SK-N-SH treated with all-trans-retinoic acid at 6 μM for 48 hours (cell line): ENCODE results near the gene GBP4.

ENCODE experiments used
- ATAC-seq: fragments of 200-7000 bp; cut with Tn5 transposase; 3 replicates; pipeline ENCODE4 v1.9.1; 2020; ENCODE audit warnings: mild to moderate bottlenecking, moderate library complexity
- ARNTL ChIP-seq: fragments of 450-650 bp; formaldehyde crosslinking; IDR thresholded peaks from 2 replicates; pipeline ENCODE4 v1.5.0; 2020; ENCODE audit warnings: low read depth, mild to moderate bottlenecking, moderate library complexity, borderline replicate concordance
- BACH2 ChIP-seq: fragments of 250-450 bp; sonication (Bioruptor Pico); IDR thresholded peaks from 2 replicates; pipeline ENCODE4 v1.9.0; 2021; ENCODE audit warnings: mild to moderate bottlenecking, borderline replicate concordance
- CSDC2 ChIP-seq: fragments of 250-450 bp; sonication (Bioruptor Pico); IDR thresholded peaks from 2 replicates; pipeline ENCODE4 v1.5.0; 2020; ENCODE audit warnings: mild to moderate bottlenecking, moderate library complexity
- ESRRG ChIP-seq: fragments of 250-450 bp; sonication (Bioruptor Pico); IDR thresholded peaks from 2 replicates; pipeline ENCODE4 v1.6.1; 2021; ENCODE audit warnings: mild to moderate bottlenecking
- GLIS3 ChIP-seq: fragments of 250-450 bp; sonication (Bioruptor Pico); IDR thresholded peaks from 2 replicates; pipeline ENCODE4 v1.5.0; 2020; ENCODE audit warnings: mild to moderate bottlenecking, moderate library complexity
- OSR1 ChIP-seq: fragments of 250-450 bp; sonication (Bioruptor Pico); IDR thresholded peaks from 2 replicates; pipeline ENCODE4 v1.8.0; 2022; ENCODE audit warnings: moderate library complexity, mild to moderate bottlenecking, inconsistent platforms
- PATZ1 ChIP-seq: fragments of 250-450 bp; sonication (Bioruptor Pico); IDR thresholded peaks from 2 replicates; pipeline ENCODE4 v1.8.0; 2020; ENCODE audit warnings: mild to moderate bottlenecking, moderate library complexity, borderline replicate concordance
- PPARA ChIP-seq: fragments of 250-450 bp; sonication (Bioruptor Pico); IDR thresholded peaks from 2 replicates; pipeline ENCODE4 v1.5.0; 2020; ENCODE audit warnings: mild to moderate bottlenecking, borderline replicate concordance
- RARB ChIP-seq: fragments of 250-450 bp; sonication (Bioruptor Pico); IDR thresholded peaks from 2 replicates; pipeline ENCODE4 v1.8.0; 2021; ENCODE audit warnings: mild to moderate bottlenecking, moderate library complexity
- SNAI2 ChIP-seq: fragments of 250-450 bp; sonication (Bioruptor Pico); IDR thresholded peaks from 2 replicates; pipeline ENCODE4 v1.5.0; 2020; ENCODE audit warnings: mild to moderate bottlenecking, moderate library complexity
- TCF4 ChIP-seq: fragments of 250-450 bp; sonication (Bioruptor Pico); IDR thresholded peaks from 2 replicates; pipeline ENCODE4 v1.8.0; 2021; ENCODE audit warnings: mild to moderate bottlenecking, moderate library complexity, borderline replicate concordance
- TOX ChIP-seq: fragments of 250-450 bp; sonication (Bioruptor Pico); IDR thresholded peaks from 2 replicates; pipeline ENCODE4 v1.8.0; 2021; ENCODE audit warnings: mild to moderate bottlenecking, moderate library complexity, borderline replicate concordance
- ZC3H10 ChIP-seq: fragments of 250-450 bp; sonication (Bioruptor Pico); IDR thresholded peaks from 2 replicates; pipeline ENCODE4 v1.5.1; 2021; ENCODE audit warnings: mild to moderate bottlenecking, moderate library complexity
- ZFP3 ChIP-seq: fragments of 250-450 bp; sonication (Bioruptor Pico); IDR thresholded peaks from 2 replicates; pipeline ENCODE4 v1.5.0; 2020; ENCODE audit warnings: mild to moderate bottlenecking, moderate library complexity
- ZNF565 ChIP-seq: fragments of 450-650 bp; formaldehyde crosslinking; conservative IDR thresholded peaks from 2 replicates; pipeline ENCODE4 v1.5.0; 2020; ENCODE audit warnings: low read depth, mild to moderate bottlenecking, moderate library complexity
- ZNF70 ChIP-seq: fragments of 450-650 bp; formaldehyde crosslinking; IDR thresholded peaks from 2 replicates; pipeline ENCODE4 v1.5.0; 2020; ENCODE audit warnings: mild to moderate bottlenecking, moderate library complexity
- ZNF8 ChIP-seq: fragments of 450-650 bp; formaldehyde crosslinking; IDR thresholded peaks from 2 replicates; pipeline ENCODE4 v1.5.0; 2020; ENCODE audit warnings: mild to moderate bottlenecking, moderate library complexity
- TF ChIP-seq, protein P1 (sequence below): fragments of 250-450 bp; sonication (Bioruptor Pico); IDR thresholded peaks from 2 replicates; pipeline ENCODE4 v1.5.1; 2021; ENCODE audit warnings: mild to moderate bottlenecking, moderate library complexity
- TF ChIP-seq, protein P2 (sequence below): fragments of 250-450 bp; sonication (Bioruptor Pico); IDR thresholded peaks from 2 replicates; pipeline ENCODE4 v1.8.0; 2021; ENCODE audit warnings: low read depth, mild to moderate bottlenecking, moderate library complexity, borderline replicate concordance
- TF ChIP-seq, protein P3 (sequence below): fragments of 250-450 bp; sonication (Bioruptor Pico); IDR thresholded peaks from 2 replicates; pipeline ENCODE4 v1.5.0; 2020; ENCODE audit warnings: mild to moderate bottlenecking, moderate library complexity

GBP4 gene

GRCh38 chr1:89176971-89177370 is 21.8 kb downstream of the GBP4 start:
- TF ChIP-seq PATZ1 (CRISPR knock-in tag) = no peak
- TF ChIP-seq BACH2 (CRISPR knock-in tag) = no peak
- no peak for TF ChIP-seq ZNF70 (CRISPR knock-in tag)
- TF ChIP-seq TOX = no peak
- TF ChIP-seq GLIS3 (CRISPR knock-in tag) = no peak
- TF ChIP-seq ARNTL (CRISPR knock-in tag) = no peak
- TF ChIP-seq PPARA = no peak
- TF ChIP-seq, protein P1, sequence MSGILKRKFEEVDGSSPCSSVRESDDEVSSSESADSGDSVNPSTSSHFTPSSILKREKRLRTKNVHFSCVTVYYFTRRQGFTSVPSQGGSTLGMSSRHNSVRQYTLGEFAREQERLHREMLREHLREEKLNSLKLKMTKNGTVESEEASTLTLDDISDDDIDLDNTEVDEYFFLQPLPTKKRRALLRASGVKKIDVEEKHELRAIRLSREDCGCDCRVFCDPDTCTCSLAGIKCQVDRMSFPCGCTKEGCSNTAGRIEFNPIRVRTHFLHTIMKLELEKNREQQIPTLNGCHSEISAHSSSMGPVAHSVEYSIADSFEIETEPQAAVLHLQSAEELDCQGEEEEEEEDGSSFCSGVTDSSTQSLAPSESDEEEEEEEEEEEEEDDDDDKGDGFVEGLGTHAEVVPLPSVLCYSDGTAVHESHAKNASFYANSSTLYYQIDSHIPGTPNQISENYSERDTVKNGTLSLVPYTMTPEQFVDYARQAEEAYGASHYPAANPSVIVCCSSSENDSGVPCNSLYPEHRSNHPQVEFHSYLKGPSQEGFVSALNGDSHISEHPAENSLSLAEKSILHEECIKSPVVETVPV (CRISPR knock-in tag) = no peak
- TF ChIP-seq, protein P2, sequence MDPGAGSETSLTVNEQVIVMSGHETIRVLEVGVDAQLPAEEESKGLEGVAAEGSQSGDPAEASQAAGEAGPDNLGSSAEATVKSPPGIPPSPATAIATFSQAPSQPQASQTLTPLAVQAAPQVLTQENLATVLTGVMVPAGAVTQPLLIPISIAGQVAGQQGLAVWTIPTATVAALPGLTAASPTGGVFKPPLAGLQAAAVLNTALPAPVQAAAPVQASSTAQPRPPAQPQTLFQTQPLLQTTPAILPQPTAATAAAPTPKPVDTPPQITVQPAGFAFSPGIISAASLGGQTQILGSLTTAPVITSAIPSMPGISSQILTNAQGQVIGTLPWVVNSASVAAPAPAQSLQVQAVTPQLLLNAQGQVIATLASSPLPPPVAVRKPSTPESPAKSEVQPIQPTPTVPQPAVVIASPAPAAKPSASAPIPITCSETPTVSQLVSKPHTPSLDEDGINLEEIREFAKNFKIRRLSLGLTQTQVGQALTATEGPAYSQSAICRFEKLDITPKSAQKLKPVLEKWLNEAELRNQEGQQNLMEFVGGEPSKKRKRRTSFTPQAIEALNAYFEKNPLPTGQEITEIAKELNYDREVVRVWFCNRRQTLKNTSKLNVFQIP (CRISPR knock-in tag) = no peak
- no peak for TF ChIP-seq ZNF565 (CRISPR knock-in tag)
- no peak for TF ChIP-seq CSDC2 (CRISPR knock-in tag)
- TF ChIP-seq OSR1 (CRISPR knock-in tag) = no peak
- no peak for TF ChIP-seq ESRRG (CRISPR knock-in tag)
- no peak for TF ChIP-seq ZFP3 (CRISPR knock-in tag)
- TF ChIP-seq SNAI2 = no peak
- no peak for TF ChIP-seq ZNF8 (CRISPR knock-in tag)
- no peak for TF ChIP-seq RARB
- TF ChIP-seq, all 23 proteins: peak for 0
- no peak for ATAC-seq

DNA sequence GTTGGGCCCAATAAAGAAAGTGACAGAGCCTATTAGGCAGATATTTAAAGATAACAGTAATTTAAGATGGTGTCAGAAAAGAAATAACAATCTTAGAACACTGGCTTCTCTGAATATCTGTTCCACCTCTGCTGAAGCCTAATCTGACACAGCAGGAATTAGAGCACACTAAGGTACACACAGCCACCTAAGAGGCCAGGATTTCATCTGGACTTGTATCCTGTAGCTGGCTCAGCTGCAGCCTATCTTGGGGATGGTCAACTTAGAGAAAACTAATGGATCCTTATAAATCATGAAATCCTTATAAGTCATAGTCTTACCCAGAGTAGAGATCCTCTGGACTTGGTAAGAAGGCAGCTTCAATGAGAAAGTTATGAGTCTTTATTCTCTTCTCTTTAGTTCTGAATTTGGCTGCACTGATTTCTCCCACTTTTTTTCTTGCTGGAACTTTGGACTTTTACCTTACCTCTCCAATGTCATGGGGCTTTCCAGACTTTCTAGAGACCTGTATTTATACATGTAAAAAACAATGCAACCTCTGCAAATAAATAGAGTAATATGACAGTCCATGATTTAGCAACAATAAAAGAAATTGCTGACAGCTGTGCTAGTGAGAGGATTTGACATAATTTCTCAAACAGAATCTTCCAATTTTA is 23.0 kb downstream of the GBP4 start, which contains the start of gene GBP7:
Gene GBP7, minus strand, starts transcription at position 403 of the 656 bp plus-strand sequence. CDS start 4,068 bp downstream, outside the sequence.
- TF ChIP-seq BACH2 (CRISPR knock-in tag) (no peak), PATZ1 (CRISPR knock-in tag) (no peak), SNAI2 (no peak), RARB (no peak), GLIS3 (CRISPR knock-in tag) (no peak), ZNF70 (CRISPR knock-in tag) (no peak), OSR1 (CRISPR knock-in tag) (no peak), ZC3H10 (CRISPR knock-in tag) (no peak), ZFP3 (CRISPR knock-in tag) (no peak), ZNF565 (CRISPR knock-in tag) (no peak), TCF4 (CRISPR knock-in tag) (no peak), ZNF8 (CRISPR knock-in tag) (no peak), ARNTL (CRISPR knock-in tag) (no peak), CSDC2 (CRISPR knock-in tag) (no peak), ESRRG (CRISPR knock-in tag) (no peak), TOX (no peak)
- TF ChIP-seq, protein P2 (CRISPR knock-in tag) = no peak
- TF ChIP-seq, protein P3, sequence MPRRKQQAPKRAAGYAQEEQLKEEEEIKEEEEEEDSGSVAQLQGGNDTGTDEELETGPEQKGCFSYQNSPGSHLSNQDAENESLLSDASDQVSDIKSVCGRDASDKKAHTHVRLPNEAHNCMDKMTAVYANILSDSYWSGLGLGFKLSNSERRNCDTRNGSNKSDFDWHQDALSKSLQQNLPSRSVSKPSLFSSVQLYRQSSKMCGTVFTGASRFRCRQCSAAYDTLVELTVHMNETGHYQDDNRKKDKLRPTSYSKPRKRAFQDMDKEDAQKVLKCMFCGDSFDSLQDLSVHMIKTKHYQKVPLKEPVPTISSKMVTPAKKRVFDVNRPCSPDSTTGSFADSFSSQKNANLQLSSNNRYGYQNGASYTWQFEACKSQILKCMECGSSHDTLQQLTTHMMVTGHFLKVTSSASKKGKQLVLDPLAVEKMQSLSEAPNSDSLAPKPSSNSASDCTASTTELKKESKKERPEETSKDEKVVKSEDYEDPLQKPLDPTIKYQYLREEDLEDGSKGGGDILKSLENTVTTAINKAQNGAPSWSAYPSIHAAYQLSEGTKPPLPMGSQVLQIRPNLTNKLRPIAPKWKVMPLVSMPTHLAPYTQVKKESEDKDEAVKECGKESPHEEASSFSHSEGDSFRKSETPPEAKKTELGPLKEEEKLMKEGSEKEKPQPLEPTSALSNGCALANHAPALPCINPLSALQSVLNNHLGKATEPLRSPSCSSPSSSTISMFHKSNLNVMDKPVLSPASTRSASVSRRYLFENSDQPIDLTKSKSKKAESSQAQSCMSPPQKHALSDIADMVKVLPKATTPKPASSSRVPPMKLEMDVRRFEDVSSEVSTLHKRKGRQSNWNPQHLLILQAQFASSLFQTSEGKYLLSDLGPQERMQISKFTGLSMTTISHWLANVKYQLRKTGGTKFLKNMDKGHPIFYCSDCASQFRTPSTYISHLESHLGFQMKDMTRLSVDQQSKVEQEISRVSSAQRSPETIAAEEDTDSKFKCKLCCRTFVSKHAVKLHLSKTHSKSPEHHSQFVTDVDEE (CRISPR knock-in tag) = no peak
- no peak for ATAC-seq
